Sciatic nerve (tissue), 2 donors: ENCODE data around the gene TANC1. TPM values are rescaled to one million over a fixed set of nuclear protein-coding genes. Genes with fewer than 3 reads are reported as not detected.

Source experiments
- ATAC-seq: fragments of 200-7000 bp; cut with Tn5 transposase; one replicate; pipeline ENCODE4 v1.9.1; 2020; ENCODE audit warnings: mild to moderate bottlenecking, moderate library complexity
- DNase-seq: peaks from one replicate; pipeline ENCODE4 v3.0.0-alpha.2; 2020; ENCODE audit warnings: low spot score
- intact Hi-C: fragments of 100-400 bp; cut with DNase I; formaldehyde crosslinking; loops from one replicate; pipeline ENCODE4 v1.14.2; 2022
- total RNA-seq: library from RNA; stranded (reverse); fragmentation: NEBNext Ultra II Directional; extraction: Animal tissue kit (Norgen Biotek cat#: 25700); gene quantifications from one replicate; pipeline ENCODE4 v1.2.1, GENCODE V29; 2021
- donor health status: DM: no; HTN: no; CAD: no.
- donor health status: DM: no; HTN: no; CAD: no.

TANC1 gene
- total RNA-seq, 1 donor from 2014 or later, result 50.3 TPM

GRCh38 chr2:159119652-159120257 is 151.3 kb downstream of the TANC1 start:
- no peak for DNase-seq
- peak; percentile 19 for ATAC-seq
- intact Hi-C loops, result loop anchor here (2.0 kb wide), 1 partner anchor 217 kb away; no protein-coding TSS in a partner anchor

- intact Hi-C loops, result no loop called here
- DNase-seq (no peak), ATAC-seq (no peak)
Measured at GRCh38 chr2:159123786-159124185, 155.3 kb downstream of the TANC1 start.

GRCh38 chr2:159124441-159124911 is 156.0 kb downstream of the TANC1 start:
- no peak for DNase-seq
- peak; percentile 57 for ATAC-seq
- intact Hi-C loops, result no loop called here

- no peak for DNase-seq
- ATAC-seq, result no peak
- intact Hi-C loops, result no loop called here
Measured at GRCh38 chr2:159124931-159125467, 156.6 kb downstream of the TANC1 start.

GRCh38 chr2:159125858-159126257 is 157.4 kb downstream of the TANC1 start:
- intact Hi-C loops, result no loop called here
- DNase-seq (no peak), ATAC-seq (no peak)

- intact Hi-C loops, result no loop called here
- ATAC-seq, result no peak
Measured at GRCh38 chr2:159126432-159127022, 158.1 kb downstream of the TANC1 start.

GRCh38 chr2:159128191-159128590 is 159.8 kb downstream of the TANC1 start:
- DNase-seq, result no peak
- no peak for ATAC-seq
- intact Hi-C loops, result no loop called here

More at GRCh38 chr2:159126432-159127022, 158.1 kb downstream of the TANC1 start:
- DNase-seq, result no peak

- DNase-seq (no peak), ATAC-seq (no peak)
- intact Hi-C loops, result no loop called here
Measured at GRCh38 chr2:159129269-159129668, 160.8 kb downstream of the TANC1 start.

GRCh38 chr2:159129824-159130223 is 161.4 kb downstream of the TANC1 start:
- ATAC-seq, result no peak
- intact Hi-C loops, result no loop called here
- peak; percentile 67 for DNase-seq

- DNase-seq (no peak), ATAC-seq (no peak)
- intact Hi-C loops, result no loop called here
Measured at GRCh38 chr2:159130302-159130701, 161.9 kb downstream of the TANC1 start.

GRCh38 chr2:159131267-159131913 is 162.9 kb downstream of the TANC1 start:
- no peak for ATAC-seq
- intact Hi-C loops, result no loop called here
- DNase-seq, result no peak

- DNase-seq (no peak), ATAC-seq (no peak)
- intact Hi-C loops, result no loop called here
Measured at GRCh38 chr2:159131914-159132281, 163.5 kb downstream of the TANC1 start.

GRCh38 chr2:159133797-159134196 is 165.4 kb downstream of the TANC1 start:
- DNase-seq (no peak), ATAC-seq (peak; percentile 25)
- intact Hi-C loops, result no loop called here

- DNase-seq, result no peak
- intact Hi-C loops, result no loop called here
- no peak for ATAC-seq
Measured at GRCh38 chr2:159134979-159135378, 166.5 kb downstream of the TANC1 start.

- intact Hi-C loops, result no loop called here
- ATAC-seq, result peak; percentile 3
- no peak for DNase-seq
Measured at GRCh38 chr2:159136391-159136790, 168.0 kb downstream of the TANC1 start.

GRCh38 chr2:159137511-159138241 is 169.2 kb downstream of the TANC1 start:
- no peak for DNase-seq
- peak; percentile 43 for ATAC-seq
- intact Hi-C loops, result no loop called here

GRCh38 chr2:159138642-159139182 is 170.3 kb downstream of the TANC1 start:
- DNase-seq, result no peak
- ATAC-seq, result no peak
- intact Hi-C loops, result no loop called here

GRCh38 chr2:159139216-159139933 is 170.9 kb downstream of the TANC1 start:
- ATAC-seq (no peak), DNase-seq (no peak)
- intact Hi-C loops, result no loop called here
